ENCODE results near the gene USP28.
"Not testable (repeated sequence)": the region's sequence is repeated elsewhere in the genome, so short reads cannot be mapped to it uniquely, and the experiment has no call there.

The USP28 gene

GRCh38 chr11:113875234-113876073 lies at the start of gene USP28:
Gene USP28, minus strand, starts transcription at chr11:113875572. Its CDS starts 71 bp downstream, at chr11:113875501.
- peaks cover 0 to 3% (median 0%) of the 10 kb centered on the region in 5 donors for H3K27me3 ChIP-seq (ENCODE audit: control insufficient read depth in 5 of 5, insufficient read depth in 4 of 5, low read length in 5 of 5)
- peak within 1 kb of the TSS; percentile 94 for H3K27ac ChIP-seq (ENCODE audit: low read depth, low read length)
- H3K9ac ChIP-seq (ENCODE audit: low read length in 5 of 5): peak within 1 kb of the TSS; percentile 77 to 87 (median 81)
- peaks cover 3 to 17% (median 12%) of the 10 kb centered on the region in 5 donors for H3K4me1 ChIP-seq (ENCODE audit: control insufficient read depth in 5 of 5, insufficient read depth in 5 of 5, low read length in 5 of 5)
- H3K9me3 ChIP-seq (ENCODE audit: control insufficient read depth in 5 of 5, low read length in 5 of 5): no peaks in the 10 kb centered on the region
- H3K36me3 ChIP-seq (ENCODE audit: control insufficient read depth in 5 of 5, insufficient read depth in 5 of 5, low read length in 5 of 5): no peaks in the 10 kb centered on the region
- peak within 1 kb of the TSS; percentile 72 to 87 (median 82) for H3K4me3 ChIP-seq (ENCODE audit: low read depth in 1 of 5, low read length in 5 of 5)

- H3K9ac ChIP-seq (ENCODE audit: low read length in 5 of 5): no peak overlapping the region
- no peaks in the 10 kb centered on the region for H3K36me3 ChIP-seq (ENCODE audit: control insufficient read depth in 5 of 5, insufficient read depth in 5 of 5, low read length in 5 of 5)
- H3K27ac ChIP-seq (ENCODE audit: low read depth, low read length): no peak overlapping the region
- peaks cover 0 to 3% (median 0%) of the 10 kb centered on the region in 5 donors for H3K27me3 ChIP-seq (ENCODE audit: control insufficient read depth in 5 of 5, insufficient read depth in 4 of 5, low read length in 5 of 5)
- H3K9me3 ChIP-seq (ENCODE audit: control insufficient read depth in 5 of 5, low read length in 5 of 5): no peaks in the 10 kb centered on the region
- no peaks in the 10 kb centered on the region for H3K4me1 ChIP-seq (ENCODE audit: control insufficient read depth in 5 of 5, insufficient read depth in 5 of 5, low read length in 5 of 5)
- H3K4me3 ChIP-seq (ENCODE audit: low read depth in 1 of 5, low read length in 5 of 5): no peak overlapping the region
Measured at GRCh38 chr11:113923572-113923971, 48.2 kb upstream of the USP28 start.

GRCh38 chr11:113911491-113911890 lies 36.1 kb upstream of the USP28 start:
- not testable (repeated sequence) for H3K9ac ChIP-seq (ENCODE audit: low read length in 5 of 5); H3K36me3 ChIP-seq (ENCODE audit: control insufficient read depth in 5 of 5, insufficient read depth in 5 of 5, low read length in 5 of 5); H3K4me3 ChIP-seq (ENCODE audit: low read depth in 1 of 5, low read length in 5 of 5); H3K27ac ChIP-seq (ENCODE audit: low read depth, low read length); H3K9me3 ChIP-seq (ENCODE audit: control insufficient read depth in 5 of 5, low read length in 5 of 5); H3K4me1 ChIP-seq (ENCODE audit: control insufficient read depth in 5 of 5, insufficient read depth in 5 of 5, low read length in 5 of 5)
- peaks cover 0 to 10% (median 4%) of the 10 kb centered on the region in 5 donors for H3K27me3 ChIP-seq (ENCODE audit: control insufficient read depth in 5 of 5, insufficient read depth in 4 of 5, low read length in 5 of 5)

- Histone ChIP-seq H3K27ac (ENCODE audit: low read depth, low read length) (no peak overlapping the region), H3K9me3 (ENCODE audit: control insufficient read depth in 5 of 5, low read length in 5 of 5) (no peaks in the 10 kb centered on the region), H3K27me3 (ENCODE audit: control insufficient read depth in 5 of 5, insufficient read depth in 4 of 5, low read length in 5 of 5) (peaks cover under 1 to 10% (median 4%) of the 10 kb centered on the region in 5 donors), H3K36me3 (ENCODE audit: control insufficient read depth in 5 of 5, insufficient read depth in 5 of 5, low read length in 5 of 5) (no peaks in the 10 kb centered on the region), H3K4me1 (ENCODE audit: control insufficient read depth in 5 of 5, insufficient read depth in 5 of 5, low read length in 5 of 5) (no peaks in the 10 kb centered on the region), H3K4me3 (ENCODE audit: low read depth in 1 of 5, low read length in 5 of 5) (no peak overlapping the region), H3K9ac (ENCODE audit: low read length in 5 of 5) (no peak overlapping the region)
Measured at GRCh38 chr11:113908098-113908497, 32.7 kb upstream of the USP28 start.

GRCh38 chr11:113907681-113908080 lies 32.3 kb upstream of the USP28 start:
- no peak overlapping the region for H3K27ac ChIP-seq (ENCODE audit: low read depth, low read length)

GRCh38 chr11:113907152-113907551 lies 31.8 kb upstream of the USP28 start:
- no peak overlapping the region for H3K9ac ChIP-seq (ENCODE audit: low read length in 5 of 5)
- H3K4me3 ChIP-seq (ENCODE audit: low read depth in 1 of 5, low read length in 5 of 5): no peak overlapping the region
- H3K27me3 ChIP-seq (ENCODE audit: control insufficient read depth in 5 of 5, insufficient read depth in 4 of 5, low read length in 5 of 5): peaks cover 4 to 10% (median 5%) of the 10 kb centered on the region in 5 donors
- no peak overlapping the region for H3K27ac ChIP-seq (ENCODE audit: low read depth, low read length)
- no peaks in the 10 kb centered on the region for H3K9me3 ChIP-seq (ENCODE audit: control insufficient read depth in 5 of 5, low read length in 5 of 5)
- H3K4me1 ChIP-seq (ENCODE audit: control insufficient read depth in 5 of 5, insufficient read depth in 5 of 5, low read length in 5 of 5): no peaks in the 10 kb centered on the region
- no peaks in the 10 kb centered on the region for H3K36me3 ChIP-seq (ENCODE audit: control insufficient read depth in 5 of 5, insufficient read depth in 5 of 5, low read length in 5 of 5)

More at GRCh38 chr11:113907681-113908080, 32.3 kb upstream of the USP28 start:
- Histone ChIP-seq H3K36me3 (ENCODE audit: control insufficient read depth in 5 of 5, insufficient read depth in 5 of 5, low read length in 5 of 5) (no peaks in the 10 kb centered on the region), H3K4me3 (ENCODE audit: low read depth in 1 of 5, low read length in 5 of 5) (no peak overlapping the region), H3K9me3 (ENCODE audit: control insufficient read depth in 5 of 5, low read length in 5 of 5) (no peaks in the 10 kb centered on the region), H3K27me3 (ENCODE audit: control insufficient read depth in 5 of 5, insufficient read depth in 4 of 5, low read length in 5 of 5) (peaks cover 4 to 10% (median 4%) of the 10 kb centered on the region in 5 donors), H3K9ac (ENCODE audit: low read length in 5 of 5) (no peak overlapping the region), H3K4me1 (ENCODE audit: control insufficient read depth in 5 of 5, insufficient read depth in 5 of 5, low read length in 5 of 5) (no peaks in the 10 kb centered on the region)

- Histone ChIP-seq H3K9ac (ENCODE audit: low read length in 5 of 5) (no peak overlapping the region), H3K4me1 (ENCODE audit: control insufficient read depth in 5 of 5, insufficient read depth in 5 of 5, low read length in 5 of 5) (no peaks in the 10 kb centered on the region), H3K36me3 (ENCODE audit: control insufficient read depth in 5 of 5, insufficient read depth in 5 of 5, low read length in 5 of 5) (no peaks in the 10 kb centered on the region), H3K27me3 (ENCODE audit: control insufficient read depth in 5 of 5, insufficient read depth in 4 of 5, low read length in 5 of 5) (peaks cover 4 to 10% (median 5%) of the 10 kb centered on the region in 5 donors), H3K9me3 (ENCODE audit: control insufficient read depth in 5 of 5, low read length in 5 of 5) (no peaks in the 10 kb centered on the region), H3K27ac (ENCODE audit: low read depth, low read length) (no peak overlapping the region), H3K4me3 (ENCODE audit: low read depth in 1 of 5, low read length in 5 of 5) (no peak overlapping the region)
Measured at GRCh38 chr11:113906516-113906915, 31.1 kb upstream of the USP28 start.

GRCh38 chr11:113906038-113906437 lies 30.7 kb upstream of the USP28 start:
- no peak overlapping the region for H3K4me3 ChIP-seq (ENCODE audit: low read depth in 1 of 5, low read length in 5 of 5)
- H3K4me1 ChIP-seq (ENCODE audit: control insufficient read depth in 5 of 5, insufficient read depth in 5 of 5, low read length in 5 of 5): no peaks in the 10 kb centered on the region
- H3K9me3 ChIP-seq (ENCODE audit: control insufficient read depth in 5 of 5, low read length in 5 of 5): no peaks in the 10 kb centered on the region
- H3K27ac ChIP-seq (ENCODE audit: low read depth, low read length): no peak overlapping the region
- peaks cover 4 to 10% (median 5%) of the 10 kb centered on the region in 5 donors for H3K27me3 ChIP-seq (ENCODE audit: control insufficient read depth in 5 of 5, insufficient read depth in 4 of 5, low read length in 5 of 5)
- no peaks in the 10 kb centered on the region for H3K36me3 ChIP-seq (ENCODE audit: control insufficient read depth in 5 of 5, insufficient read depth in 5 of 5, low read length in 5 of 5)
- H3K9ac ChIP-seq (ENCODE audit: low read length in 5 of 5): no peak overlapping the region

GRCh38 chr11:113904379-113905101 lies 29.2 kb upstream of the USP28 start, which contains the start of gene HTR3B:
Gene HTR3B, plus strand, starts transcription at chr11:113904796. Its CDS starts 138 bp downstream, at chr11:113904934.
- no peak within 1 kb of the TSS for H3K9ac ChIP-seq (ENCODE audit: low read length in 5 of 5)
- H3K4me3 ChIP-seq (ENCODE audit: low read depth in 1 of 5, low read length in 5 of 5): no peak within 1 kb of the TSS
- H3K9me3 ChIP-seq (ENCODE audit: control insufficient read depth in 5 of 5, low read length in 5 of 5): no peaks in the 10 kb centered on the region
- no peak within 1 kb of the TSS for H3K27ac ChIP-seq (ENCODE audit: low read depth, low read length)
- no peaks in the 10 kb centered on the region for H3K4me1 ChIP-seq (ENCODE audit: control insufficient read depth in 5 of 5, insufficient read depth in 5 of 5, low read length in 5 of 5)
- no peaks in the 10 kb centered on the region for H3K36me3 ChIP-seq (ENCODE audit: control insufficient read depth in 5 of 5, insufficient read depth in 5 of 5, low read length in 5 of 5)
- peaks cover 4 to 9% (median 5%) of the 10 kb centered on the region in 5 donors for H3K27me3 ChIP-seq (ENCODE audit: control insufficient read depth in 5 of 5, insufficient read depth in 4 of 5, low read length in 5 of 5)

GRCh38 chr11:113901141-113901540 lies 25.8 kb upstream of the USP28 start:
- no peaks in the 10 kb centered on the region for H3K36me3 ChIP-seq (ENCODE audit: control insufficient read depth in 5 of 5, insufficient read depth in 5 of 5, low read length in 5 of 5)
- H3K9me3 ChIP-seq (ENCODE audit: control insufficient read depth in 5 of 5, low read length in 5 of 5): no peaks in the 10 kb centered on the region
- peaks cover 0 to 8% (median 0%) of the 10 kb centered on the region in 5 donors for H3K27me3 ChIP-seq (ENCODE audit: control insufficient read depth in 5 of 5, insufficient read depth in 4 of 5, low read length in 5 of 5)
- H3K4me1 ChIP-seq (ENCODE audit: control insufficient read depth in 5 of 5, insufficient read depth in 5 of 5, low read length in 5 of 5): no peaks in the 10 kb centered on the region
- no peak overlapping the region for H3K4me3 ChIP-seq (ENCODE audit: low read depth in 1 of 5, low read length in 5 of 5)
- H3K9ac ChIP-seq (ENCODE audit: low read length in 5 of 5): no peak overlapping the region
- H3K27ac ChIP-seq (ENCODE audit: low read depth, low read length): no peak overlapping the region

Data from subcutaneous abdominal adipose tissue (tissue), 5 donors.